Femur (tissue), 1 donor: ENCODE data around the gene ECSCR.
A peak's percentile ranks its signal among the peaks of the same experiment; 100 is the strongest.

ENCODE experiments used
- DNase-seq: peaks from one replicate; pipeline ENCODE4 v3.0.0-alpha.2; 2017

Gene ECSCR

GRCh38 chr5:139473565-139473964, 11.0 kb upstream of the ECSCR start:
- DNase-seq = no peak

- DNase-seq = no peak
These were observed 10.6 kb upstream of the ECSCR start for GRCh38 chr5:139473105-139473504.

- DNase-seq = no peak
These were observed 10.0 kb upstream of the ECSCR start for GRCh38 chr5:139472386-139473030.

- no peak for DNase-seq
These were observed 8.3 kb upstream of the ECSCR start, which contains the start of gene SMIM33 for GRCh38 chr5:139470821-139471300. Gene SMIM33 (plus strand): TSS chr5:139471004. CDS start chr5:139471122, 118 bp downstream.

- no peak for DNase-seq
These were observed 5.9 kb upstream of the ECSCR start for GRCh38 chr5:139468421-139468931.

- DNase-seq = no peak
These were observed 845 bp downstream of the ECSCR start for GRCh38 chr5:139461698-139462097.

GRCh38 chr5:139461176-139461575, 1.4 kb downstream of the ECSCR start:
- no peak for DNase-seq

- no peak for DNase-seq
These were observed 2.1 kb downstream of the ECSCR start for GRCh38 chr5:139460455-139460854.

GRCh38 chr5:139459451-139459934, 3.0 kb downstream of the ECSCR start:
- no peak for DNase-seq

GRCh38 chr5:139458580-139459407, 3.7 kb downstream of the ECSCR start:
- DNase-seq = peak; percentile 3

- no peak for DNase-seq
These were observed 4.8 kb downstream of the ECSCR start for GRCh38 chr5:139457653-139458306.

GRCh38 chr5:139457241-139457640, 5.3 kb downstream of the ECSCR start:
- no peak for DNase-seq

- no peak for DNase-seq
These were observed 5.8 kb downstream of the ECSCR start for GRCh38 chr5:139456776-139457175.

- no peak for DNase-seq
These were observed 7.8 kb downstream of the ECSCR start for GRCh38 chr5:139454568-139455290.

- no peak for DNase-seq
These were observed 8.6 kb downstream of the ECSCR start for GRCh38 chr5:139453683-139454567.

- no peak for DNase-seq
These were observed 10.5 kb downstream of the ECSCR start for GRCh38 chr5:139451878-139452660.

GRCh38 chr5:139451176-139451575, 11.4 kb downstream of the ECSCR start:
- DNase-seq = no peak

GRCh38 chr5:139446956-139447779, 15.4 kb downstream of the ECSCR start:
- no peak for DNase-seq

GRCh38 chr5:139445325-139446170, 17.0 kb downstream of the ECSCR start:
- DNase-seq = peak; percentile 67
